GM19328 (cell line): ENCODE data around the gene IFNG-AS1.

Experiments used
- ATAC-seq: cut with Tn5 transposase; IDR thresholded peaks from one replicate; pipeline ENCODE4 v1.9.1; 2021; ENCODE audit warnings: mild to moderate bottlenecking, moderate library complexity; ENCODE audit not compliant: unreplicated experiment

IFNG-AS1 gene

GRCh38 chr12:67993143-67993542 lies 3.9 kb downstream of the IFNG-AS1 start:
- ATAC-seq, result no peak

GRCh38 chr12:67994046-67994445 lies 4.8 kb downstream of the IFNG-AS1 start:
- ATAC-seq, result no peak

GRCh38 chr12:67996347-67996746 lies 7.1 kb downstream of the IFNG-AS1 start:
- ATAC-seq, result no peak

- ATAC-seq, result no peak
These were observed 9.1 kb downstream of the IFNG-AS1 start for GRCh38 chr12:67998379-67998778.

GRCh38 chr12:67999244-67999643 lies 10.0 kb downstream of the IFNG-AS1 start:
- no peak for ATAC-seq

- ATAC-seq, result no peak
These were observed 12.5 kb downstream of the IFNG-AS1 start for GRCh38 chr12:68001486-68002466.

- ATAC-seq, result no peak
These were observed 14.5 kb downstream of the IFNG-AS1 start for GRCh38 chr12:68003777-68004176.

- ATAC-seq, result no peak
These were observed 17.8 kb downstream of the IFNG-AS1 start for GRCh38 chr12:68007033-68007432.

- ATAC-seq, result no peak
These were observed 18.2 kb downstream of the IFNG-AS1 start for GRCh38 chr12:68007466-68007865.

- ATAC-seq, result no peak
These were observed 22.1 kb downstream of the IFNG-AS1 start for GRCh38 chr12:68011206-68011881.

- ATAC-seq, result no peak
These were observed 22.6 kb downstream of the IFNG-AS1 start for GRCh38 chr12:68011882-68012207.

GRCh38 chr12:68012712-68013111 lies 23.5 kb downstream of the IFNG-AS1 start:
- no peak for ATAC-seq

- no peak for ATAC-seq
These were observed 23.9 kb downstream of the IFNG-AS1 start for GRCh38 chr12:68013181-68013580.

GRCh38 chr12:68016136-68016535 lies 26.9 kb downstream of the IFNG-AS1 start:
- ATAC-seq, result no peak

- ATAC-seq, result no peak
These were observed 29.1 kb downstream of the IFNG-AS1 start for GRCh38 chr12:68018315-68018714.

GRCh38 chr12:68020049-68020448 lies 30.8 kb downstream of the IFNG-AS1 start:
- no peak for ATAC-seq

- no peak for ATAC-seq
These were observed 31.5 kb downstream of the IFNG-AS1 start for GRCh38 chr12:68020699-68021098.

- no peak for ATAC-seq
These were observed 39.4 kb downstream of the IFNG-AS1 start for GRCh38 chr12:68028647-68029046.

GRCh38 chr12:68030248-68030647 lies 41.0 kb downstream of the IFNG-AS1 start:
- ATAC-seq, result no peak

GRCh38 chr12:68031174-68031573 lies 41.9 kb downstream of the IFNG-AS1 start:
- no peak for ATAC-seq

- no peak for ATAC-seq
These were observed 42.9 kb downstream of the IFNG-AS1 start for GRCh38 chr12:68031881-68032739.
